Hepatocyte (in vitro differentiated cells): Measurements from ENCODE around the gene LMO2. TPM values are rescaled to one million over a fixed set of nuclear protein-coding genes. Genes with fewer than 3 reads are reported as not detected.

Experiments
- DNase-seq: peaks from one replicate; pipeline ENCODE4 v3.0.0-alpha.2; 2016; ENCODE audit warnings: low spot score
- H2AFZ ChIP-seq: fragments of 200-600 bp; sonication (generic); 2 replicates; pipeline ENCODE4 v1.6.0; 2016; ENCODE audit warnings: antibody characterized with exemption, mild to moderate bottlenecking
- H3K27ac ChIP-seq: fragments of 200-600 bp; sonication (generic); 2 replicates; pipeline ENCODE4 v1.5.1; 2016; ENCODE audit warnings: mild to moderate bottlenecking
- H3K27me3 ChIP-seq: fragments of 200-600 bp; sonication (generic); 2 replicates; pipeline ENCODE4 v1.6.1; 2016
- H3K36me3 ChIP-seq: fragments of 200-600 bp; sonication (generic); replicated peaks from 2 replicates; pipeline ENCODE4 v1.5.1; 2016; ENCODE audit warnings: low read depth; ENCODE audit not compliant: insufficient read depth
- H3K4me1 ChIP-seq: fragments of 200-600 bp; sonication (generic); 2 replicates; pipeline ENCODE4 v1.5.1; 2016; ENCODE audit warnings: mild to moderate bottlenecking, moderate library complexity; ENCODE audit not compliant: insufficient read depth
- H3K4me2 ChIP-seq: fragments of 200-600 bp; sonication (generic); 2 replicates; pipeline ENCODE4 v1.6.0; 2016
- H3K4me3 ChIP-seq: fragments of 200-600 bp; sonication (generic); 2 replicates; pipeline ENCODE4 v1.5.1; 2016; ENCODE audit warnings: mild to moderate bottlenecking
- H3K79me2 ChIP-seq: fragments of 200-600 bp; sonication (generic); 2 replicates; pipeline ENCODE4 v1.6.0; 2017; ENCODE audit warnings: mild to moderate bottlenecking
- H3K9me2 ChIP-seq: fragments of 200-600 bp; sonication (generic); replicated peaks from 2 replicates; pipeline ENCODE4 v1.6.0; 2017; ENCODE audit warnings: mild to moderate bottlenecking; ENCODE audit not compliant: insufficient read depth
- H3K9me3 ChIP-seq: fragments of 200-600 bp; sonication (generic); 2 replicates; pipeline ENCODE4 v1.5.1; 2016; ENCODE audit warnings: low read depth, mild to moderate bottlenecking
- H4K20me1 ChIP-seq: fragments of 200-600 bp; sonication (generic); 2 replicates; pipeline ENCODE4 v1.6.0; 2016; ENCODE audit warnings: mild to moderate bottlenecking; ENCODE audit not compliant: insufficient read depth, poor library complexity, severe bottlenecking
- EZH2 ChIP-seq: fragments of 200-600 bp; sonication (generic); IDR thresholded peaks from 2 replicates; pipeline ENCODE4 v1.6.1; 2016; ENCODE audit warnings: antibody characterized with exemption, mild to moderate bottlenecking, borderline replicate concordance
- EZH2phosphoT487 ChIP-seq: fragments of 200-600 bp; sonication (generic); IDR thresholded peaks from one replicate; pipeline ENCODE4 v1.6.1; 2018; ENCODE audit warnings: antibody characterized with exemption, mild to moderate bottlenecking, low read depth, moderate library complexity; ENCODE audit not compliant: unreplicated experiment, severe bottlenecking
- WGBS: methylation state at CpG from one replicate; pipeline ENCODE4 v1.1.6; 2016; ENCODE audit warnings: low lambda C conversion rate; ENCODE audit errors: missing lambda C conversion rate; 5-methylcytosine and 5-hydroxymethylcytosine counted together
- polyA plus RNA-seq: library from polyadenylated mRNA; unstranded; fragments of >200 nt; fragmentation: Nextera tagmentation; extraction: Ambion mirVana; gene quantifications from 2 replicates; pipeline ENCODE4 v1.2.1, GENCODE V29; 2016
- total RNA-seq: library from RNA; depleted of rRNA; stranded (reverse); fragments of >200 nt; gene quantifications from 2 replicates; pipeline ENCODE4 v1.2.3, GENCODE V29; 2014
- TF ChIP-seq, protein P1 (sequence below): fragments of 200-600 bp; sonication (generic); IDR thresholded peaks from 2 replicates; pipeline ENCODE4 v1.5.1; 2016; ENCODE audit warnings: antibody characterized with exemption, mild to moderate bottlenecking; ENCODE audit not compliant: poor library complexity

Gene LMO2
- total and polyA plus RNA-seq, 2 experiments from 2014 or later: 2.5 to 5.5 TPM

DNA sequence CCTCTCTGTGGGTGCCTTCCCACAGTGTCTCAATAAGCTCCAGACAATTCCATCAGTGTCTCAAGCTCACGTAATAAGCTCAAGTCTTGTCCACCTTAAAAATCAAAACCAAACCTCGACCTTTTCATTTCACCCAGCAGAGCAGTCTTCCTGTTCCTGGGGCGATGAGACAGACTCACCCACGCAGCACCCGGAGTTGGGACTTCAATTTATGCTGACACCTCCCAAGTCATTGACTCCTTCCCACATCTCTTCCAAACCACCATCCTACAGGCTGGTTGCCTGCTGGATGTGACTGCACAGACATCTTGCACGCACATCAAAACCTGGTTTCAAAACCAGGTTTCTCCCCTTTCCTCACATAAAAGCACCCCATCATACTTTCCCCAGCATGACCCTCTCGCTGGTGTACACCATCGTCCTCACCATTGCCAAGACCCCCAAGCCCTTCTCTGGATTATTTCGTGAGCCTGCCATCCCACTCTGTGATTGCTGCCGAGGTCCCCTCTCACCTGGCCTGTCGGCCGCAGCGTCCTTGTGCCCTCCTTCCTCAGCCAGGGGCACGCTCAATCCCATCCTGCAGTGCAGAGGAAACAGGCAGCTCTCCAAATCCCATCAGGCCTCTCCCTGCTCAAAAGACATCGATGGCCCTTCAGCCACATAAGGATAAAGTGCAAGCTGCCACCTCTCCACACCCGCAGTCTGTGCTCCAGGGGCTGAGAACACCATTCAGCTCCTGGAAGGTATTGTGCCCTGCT is 72.4 kb downstream of the LMO2 start:
- WGBS: 86% methylated on average over 16 of the region's 16 CpGs

More for the DNA sequence above, 72.4 kb downstream of the LMO2 start:
- Histone ChIP-seq H3K79me2 (no peaks in the 10 kb centered on the region), H4K20me1 (no peaks in the 10 kb centered on the region), H3K27me3 (peaks cover 46% of the 10 kb centered on the region), H3K4me1 (no peaks in the 10 kb centered on the region), H3K9me3 (no peaks in the 10 kb centered on the region), H3K9me2 (no peaks in the 10 kb centered on the region), H3K4me2 (no peak overlapping the region), H2AFZ (no peak overlapping the region), H3K27ac (no peak overlapping the region), H3K4me3 (no peak overlapping the region), H3K36me3 (no peaks in the 10 kb centered on the region)
- no peak for DNase-seq
- no peak for TF ChIP-seq EZH2phosphoT487
- no peak for TF ChIP-seq EZH2
- TF ChIP-seq, protein P1, sequence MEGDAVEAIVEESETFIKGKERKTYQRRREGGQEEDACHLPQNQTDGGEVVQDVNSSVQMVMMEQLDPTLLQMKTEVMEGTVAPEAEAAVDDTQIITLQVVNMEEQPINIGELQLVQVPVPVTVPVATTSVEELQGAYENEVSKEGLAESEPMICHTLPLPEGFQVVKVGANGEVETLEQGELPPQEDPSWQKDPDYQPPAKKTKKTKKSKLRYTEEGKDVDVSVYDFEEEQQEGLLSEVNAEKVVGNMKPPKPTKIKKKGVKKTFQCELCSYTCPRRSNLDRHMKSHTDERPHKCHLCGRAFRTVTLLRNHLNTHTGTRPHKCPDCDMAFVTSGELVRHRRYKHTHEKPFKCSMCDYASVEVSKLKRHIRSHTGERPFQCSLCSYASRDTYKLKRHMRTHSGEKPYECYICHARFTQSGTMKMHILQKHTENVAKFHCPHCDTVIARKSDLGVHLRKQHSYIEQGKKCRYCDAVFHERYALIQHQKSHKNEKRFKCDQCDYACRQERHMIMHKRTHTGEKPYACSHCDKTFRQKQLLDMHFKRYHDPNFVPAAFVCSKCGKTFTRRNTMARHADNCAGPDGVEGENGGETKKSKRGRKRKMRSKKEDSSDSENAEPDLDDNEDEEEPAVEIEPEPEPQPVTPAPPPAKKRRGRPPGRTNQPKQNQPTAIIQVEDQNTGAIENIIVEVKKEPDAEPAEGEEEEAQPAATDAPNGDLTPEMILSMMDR: no peak

Other genes with a start within 250 kb of the LMO2 start
- gene C11orf91, start 191.2 kb downstream of the LMO2 start, total RNA-seq: not detected in 2 replicates
- gene C11orf91, start 191.2 kb downstream of the LMO2 start, polyA plus RNA-seq: not detected in 2 replicates
- gene CD59, start 155.7 kb downstream of the LMO2 start, total RNA-seq: 298 and 316 TPM in 2 replicates
- 337 and 346 TPM in 2 replicates for gene CD59, start 155.7 kb downstream of the LMO2 start, polyA plus RNA-seq
- gene FBXO3, start 117.6 kb downstream of the LMO2 start, total RNA-seq: 50.7 and 58.1 TPM in 2 replicates
- 28.0 and 29.3 TPM in 2 replicates for gene FBXO3, start 117.6 kb downstream of the LMO2 start, polyA plus RNA-seq
- gene CAPRIN1, start 159.7 kb upstream of the LMO2 start, total RNA-seq: 189 and 217 TPM in 2 replicates
- gene CAPRIN1, start 159.7 kb upstream of the LMO2 start, polyA plus RNA-seq: 85.1 and 102 TPM in 2 replicates
- 20.5 and 27.6 TPM in 2 replicates for gene NAT10, start 213.6 kb upstream of the LMO2 start, total RNA-seq
- gene NAT10, start 213.6 kb upstream of the LMO2 start, polyA plus RNA-seq: 18.3 and 21.6 TPM in 2 replicates